MCF 10A (cell line): ENCODE results near the gene PRAC1. TPM values are rescaled to one million over a fixed set of nuclear protein-coding genes. Genes with fewer than 3 reads are reported as not detected.

Experiments
- BruUV-seq: library from RNA; stranded (reverse); fragments of 400-500 nt; replicated peaks from 2 replicates; lab custom pipeline; 2021; lab: Mats Ljungman, UMichigan
- CTCF ChIA-PET: fragments of 300-600 bp; sonication (Branson Sonifier 250); formaldehyde crosslinking; extraction: SDS; loops from one replicate; lab custom pipeline; 2021; ENCODE audit warnings: antibody characterized with exemption, inconsistent platforms; lab: Yijun Ruan, JAX
- POLR2A ChIA-PET: fragments of 300-600, 350-650 bp; sonication (Branson Sonifier 250); formaldehyde crosslinking; extraction: SDS; loops from one replicate; lab custom pipeline; 2020; ENCODE audit warnings: antibody characterized with exemption, inconsistent platforms; lab: Yijun Ruan, JAX
- DNase-seq: peaks from one replicate; pipeline ENCODE4 v3.0.0-alpha.2; 2018; ENCODE audit not compliant: unreplicated experiment
- H3K27ac Mint-ChIP-seq: one replicate; pipeline ENCODE4 v1.8.0; 2022; ENCODE audit warnings: mild to moderate bottlenecking, low read depth, mixed read lengths; ENCODE audit not compliant: unreplicated experiment
- H3K27me3 Mint-ChIP-seq: one replicate; pipeline ENCODE4 v1.8.0; 2022; ENCODE audit warnings: mixed read lengths; ENCODE audit not compliant: insufficient read depth, unreplicated experiment
- H3K36me3 Mint-ChIP-seq: one replicate; pipeline ENCODE4 v1.8.0; 2022; ENCODE audit warnings: mild to moderate bottlenecking, moderate library complexity, mixed read lengths; ENCODE audit not compliant: insufficient read depth, unreplicated experiment
- H3K4me1 Mint-ChIP-seq: one replicate; pipeline ENCODE4 v1.8.0; 2022; ENCODE audit warnings: mixed read lengths; ENCODE audit not compliant: insufficient read depth, unreplicated experiment
- H3K4me3 Mint-ChIP-seq: one replicate; pipeline ENCODE4 v1.8.0; 2022; ENCODE audit warnings: mild to moderate bottlenecking, moderate library complexity, mixed read lengths; ENCODE audit not compliant: unreplicated experiment
- H3K9me3 Mint-ChIP-seq: one replicate; pipeline ENCODE4 v1.8.0; 2022; ENCODE audit warnings: mixed read lengths; ENCODE audit not compliant: unreplicated experiment
- intact Hi-C: fragments of 100-400 bp; cut with micrococcal nuclease; formaldehyde crosslinking; loops from 2 replicates; pipeline ENCODE4 v1.14.1; 2022
- total RNA-seq: library from RNA; stranded (reverse); gene quantifications from 2 replicates; pipeline ENCODE4 v1.2.3, GENCODE V29; 2022
- TF ChIP-seq, protein P1 (sequence below): fragments of 200-600 bp; IDR thresholded peaks from one replicate; pipeline ENCODE4 v1.8.0; 2022; ENCODE audit warnings: antibody characterized with exemption, mild to moderate bottlenecking; ENCODE audit not compliant: unreplicated experiment

The PRAC1 gene
- total RNA-seq, 1 experiment from 2014 or later: not detected

- peaks cover 28% of the 10 kb centered on the region for H3K27me3 Mint-ChIP-seq
- no peak for DNase-seq
- no peak overlapping the region for H3K27ac Mint-ChIP-seq
- ChIA-PET CTCF (interaction anchor here (0.6 to 2.4 kb wide), 6 partner anchors 61 to 578 kb away, joined by 3 to 9 read pairs (median 3); no protein-coding TSS in a partner anchor), POLR2A (interaction anchor here (0.7 to 1.1 kb wide), 2 partner anchors 10 to 97 kb away, joined by 3 to 4 read pairs; partner anchors contain the start of gene TTLL6)
- H3K9me3 Mint-ChIP-seq: no peaks in the 10 kb centered on the region
- intact Hi-C loops: no loop called here
- no peaks in the 10 kb centered on the region for H3K36me3 Mint-ChIP-seq
- H3K4me3 Mint-ChIP-seq: no peak overlapping the region
- peaks cover 5% of the 10 kb centered on the region for H3K4me1 Mint-ChIP-seq
- TF ChIP-seq, protein P1, sequence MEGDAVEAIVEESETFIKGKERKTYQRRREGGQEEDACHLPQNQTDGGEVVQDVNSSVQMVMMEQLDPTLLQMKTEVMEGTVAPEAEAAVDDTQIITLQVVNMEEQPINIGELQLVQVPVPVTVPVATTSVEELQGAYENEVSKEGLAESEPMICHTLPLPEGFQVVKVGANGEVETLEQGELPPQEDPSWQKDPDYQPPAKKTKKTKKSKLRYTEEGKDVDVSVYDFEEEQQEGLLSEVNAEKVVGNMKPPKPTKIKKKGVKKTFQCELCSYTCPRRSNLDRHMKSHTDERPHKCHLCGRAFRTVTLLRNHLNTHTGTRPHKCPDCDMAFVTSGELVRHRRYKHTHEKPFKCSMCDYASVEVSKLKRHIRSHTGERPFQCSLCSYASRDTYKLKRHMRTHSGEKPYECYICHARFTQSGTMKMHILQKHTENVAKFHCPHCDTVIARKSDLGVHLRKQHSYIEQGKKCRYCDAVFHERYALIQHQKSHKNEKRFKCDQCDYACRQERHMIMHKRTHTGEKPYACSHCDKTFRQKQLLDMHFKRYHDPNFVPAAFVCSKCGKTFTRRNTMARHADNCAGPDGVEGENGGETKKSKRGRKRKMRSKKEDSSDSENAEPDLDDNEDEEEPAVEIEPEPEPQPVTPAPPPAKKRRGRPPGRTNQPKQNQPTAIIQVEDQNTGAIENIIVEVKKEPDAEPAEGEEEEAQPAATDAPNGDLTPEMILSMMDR: no peak
- BruUV-seq: no TSS peak
Measured at GRCh38 chr17:48719642-48720265, 2.6 kb downstream of the PRAC1 start.

GRCh38 chr17:48718761-48719641 is 3.3 kb downstream of the PRAC1 start:
- intact Hi-C loops: no loop called here
- H3K27ac Mint-ChIP-seq: no peak overlapping the region
- H3K9me3 Mint-ChIP-seq: no peaks in the 10 kb centered on the region
- BruUV-seq: no TSS peak
- CTCF ChIA-PET: interaction anchor here (0.6 to 2.4 kb wide), 7 partner anchors 21 to 578 kb away, joined by 3 to 10 read pairs (median 3); no protein-coding TSS in a partner anchor
- POLR2A ChIA-PET: interaction anchor here (0.7 to 1.1 kb wide), 3 partner anchors 9 to 98 kb away, joined by 3 to 4 read pairs (median 3); partner anchors contain the start of gene TTLL6
- TF ChIP-seq, protein P1: no peak
- no peak for DNase-seq
- no peaks in the 10 kb centered on the region for H3K36me3 Mint-ChIP-seq
- H3K4me3 Mint-ChIP-seq: no peak overlapping the region
- H3K27me3 Mint-ChIP-seq: peaks cover 28% of the 10 kb centered on the region
- H3K4me1 Mint-ChIP-seq: no peaks in the 10 kb centered on the region

- TF ChIP-seq, protein P1: no peak
- Mint-ChIP-seq H3K4me3 (no peak overlapping the region), H3K27ac (no peak overlapping the region), H3K27me3 (peaks cover 33% of the 10 kb centered on the region), H3K9me3 (no peaks in the 10 kb centered on the region), H3K4me1 (no peaks in the 10 kb centered on the region), H3K36me3 (no peaks in the 10 kb centered on the region)
- no TSS peak for BruUV-seq
- POLR2A ChIA-PET: interaction anchor here (1.0 to 1.1 kb wide), 2 partner anchors 8 to 39 kb away, joined by 3 read pairs; no protein-coding TSS in a partner anchor
- CTCF ChIA-PET: interaction anchor here (0.6 to 2.4 kb wide), 6 partner anchors 21 to 472 kb away, joined by 3 to 10 read pairs (median 6); partner anchors contain the start of gene CALCOCO2
- no peak for DNase-seq
- intact Hi-C loops: no loop called here
Measured at GRCh38 chr17:48718227-48718760, 4.0 kb downstream of the PRAC1 start.
